Naive thymus-derived CD4-positive, alpha-beta T cell (primary cell): ENCODE data around the gene NXNL1. TPM values are rescaled to one million over a fixed set of nuclear protein-coding genes. Genes with fewer than 3 reads are reported as not detected.

Experiments used
- ATAC-seq: fragments of 150-1000 bp; cut with Tn5 transposase; 2 replicates; pipeline ENCODE4 v1.10.0; 2021; ENCODE audit warnings: mild to moderate bottlenecking, moderate library complexity
- CTCF ChIA-PET: fragments of 350-600 bp; sonication (Branson Sonifier 250); formaldehyde crosslinking; loops from one replicate; lab custom pipeline; 2021; ENCODE audit warnings: antibody characterized with exemption; lab: Charles Lee
- POLR2A ChIA-PET: fragments of 350-600 bp; sonication (Branson Sonifier 250); formaldehyde crosslinking; loops from one replicate; lab custom pipeline; 2021; ENCODE audit warnings: antibody characterized with exemption, inconsistent platforms; lab: Charles Lee
- DNase-seq, 9 donors: peaks; one replicate each; pipeline versions ENCODE4 v3.0.0 to v3.0.0-alpha.2; 2020 to 2022; ENCODE audit warnings: mixed read lengths in 1 of 9
- H3K27ac ChIP-seq: one replicate; pipeline ENCODE4 v1.7.0; 2013; ENCODE audit warnings: mild to moderate bottlenecking, low read depth, low read length, moderate library complexity
- H3K27me3 ChIP-seq, 2 donors: one replicate each; pipeline ENCODE4 v1.7.0; 2013; ENCODE audit warnings: low read length in 2 of 2, mild to moderate bottlenecking in 2 of 2, moderate library complexity in 2 of 2; ENCODE audit not compliant: control insufficient read depth in 2 of 2, insufficient read depth in 2 of 2
- H3K36me3 ChIP-seq, 3 experiments: 1 replicate in 2 of 3; 2 replicates in 1 of 3; pipeline ENCODE4 v1.7.0; 2013; ENCODE audit warnings: low read length in 3 of 3, mild to moderate bottlenecking in 3 of 3, moderate library complexity in 1 of 3; ENCODE audit not compliant: insufficient read depth in 3 of 3, control insufficient read depth in 2 of 3
- H3K4me1 ChIP-seq, 2 donors: one replicate each; pipeline ENCODE4 v1.7.0; 2013; ENCODE audit warnings: low read length in 2 of 2, mild to moderate bottlenecking in 2 of 2, moderate library complexity in 1 of 2; ENCODE audit not compliant: control insufficient read depth in 2 of 2, insufficient read depth in 2 of 2
- H3K4me3 ChIP-seq: 2 replicates; pipeline ENCODE4 v1.7.0; 2013; ENCODE audit warnings: mild to moderate bottlenecking, low read length
- H3K9me3 ChIP-seq, 3 experiments: 1 replicate in 2 of 3; 2 replicates in 1 of 3; pipeline ENCODE4 v1.7.0; 2013; ENCODE audit warnings: low read length in 3 of 3; ENCODE audit not compliant: control insufficient read depth in 2 of 3
- H3K27ac Mint-ChIP-seq, 9 donors: one replicate each; pipeline ENCODE4 v1.8.0; 2020 to 2022; ENCODE audit warnings: mixed read lengths in 9 of 9, mild to moderate bottlenecking in 8 of 9, moderate library complexity in 5 of 9, inconsistent platforms in 2 of 9
- H3K27me3 Mint-ChIP-seq, 5 donors: one replicate each; pipeline ENCODE4 v1.8.0; 2021 to 2022; ENCODE audit warnings: mixed read lengths in 5 of 5, mild to moderate bottlenecking in 1 of 5
- H3K36me3 Mint-ChIP-seq, 5 donors: one replicate each; pipeline ENCODE4 v1.8.0; 2020 to 2022; ENCODE audit warnings: mixed read lengths in 5 of 5, mild to moderate bottlenecking in 3 of 5, inconsistent platforms in 1 of 5
- H3K4me1 Mint-ChIP-seq, 7 donors: one replicate each; pipeline ENCODE4 v1.8.0; 2020 to 2022; ENCODE audit warnings: mixed read lengths in 7 of 7, mild to moderate bottlenecking in 3 of 7, inconsistent platforms in 1 of 7
- H3K4me3 Mint-ChIP-seq, 10 donors: one replicate each; pipeline ENCODE4 v1.8.0; 2020 to 2022; ENCODE audit warnings: mild to moderate bottlenecking in 10 of 10, mixed read lengths in 10 of 10, moderate library complexity in 6 of 10, inconsistent platforms in 2 of 10
- H3K9me3 Mint-ChIP-seq, 11 donors: one replicate each; pipeline ENCODE4 v1.8.0; 2020 to 2022; ENCODE audit warnings: mixed read lengths in 11 of 11, mild to moderate bottlenecking in 4 of 11, inconsistent platforms in 1 of 11, moderate library complexity in 1 of 11
- intact Hi-C, 2 donors: fragments of 100-400 bp; cut with micrococcal nuclease; formaldehyde crosslinking; loops; one replicate each; pipeline ENCODE4 v1.15.1; 2023
- polyA plus RNA-seq, 2 donors: library from polyadenylated mRNA; unstranded; fragments of 300-500 nt; fragmentation: Illumina TruSeq; gene quantifications; one replicate each; pipeline ENCODE4 v1.2.3, GENCODE V29; 2021
- total RNA-seq, 6 experiments: library from RNA in 5 of 6; stranded (reverse) in 5 of 6; gene quantifications; 1 replicate in 5 of 6; 2 replicates in 1 of 6; pipeline ENCODE4 v1.2.3 and lab custom pipeline; 2021 to 2026

NXNL1 gene
- total and polyA plus RNA-seq, 7 experiments from 2014 or later = not detected

- intact Hi-C loops = loop anchor here in 1 of 2 donors (1.0 to 2.0 kb wide), 2 partner anchors 18 to 22 kb away; partner anchors contain the start of genes PGLS and SLC27A1
- Histone ChIP-seq H3K36me3 (no peaks in the 10 kb centered on the region), H3K4me1 (peaks cover 26 to 39% of the 10 kb centered on the region in 2 donors), H3K4me3 (peak overlapping the region; percentile 50), H3K27me3 (no peaks in the 10 kb centered on the region), H3K9me3 (no peaks in the 10 kb centered on the region), H3K27ac (peak overlapping the region; percentile 66)
- Mint-ChIP-seq H3K4me3 (peak overlapping the region; percentile 11 to 81 (median 76)), H3K27ac (peak overlapping the region; percentile 42 to 96 (median 85)), H3K9me3 (no peaks in the 10 kb centered on the region), H3K36me3 (peaks cover 0 to 3% (median 0%) of the 10 kb centered on the region in 5 donors), H3K27me3 (no peaks in the 10 kb centered on the region), H3K4me1 (peaks cover 18 to 51% (median 38%) of the 10 kb centered on the region in 7 donors)
- ATAC-seq (peak; percentile 91), DNase-seq (peak in 8 of 9 donors; percentile 26 to 71 (median 58))
- POLR2A ChIA-PET = interaction anchor here (0.8 kb wide), 1 partner anchor 16 kb away, joined by 4 read pairs; no protein-coding TSS in a partner anchor
- CTCF ChIA-PET = interaction anchor here (0.8 kb wide), 1 partner anchor 511 kb away, joined by 4 read pairs; no protein-coding TSS in a partner anchor
Measured at GRCh38 chr19:17488593-17489391, 28.1 kb upstream of the NXNL1 start.

DNA sequence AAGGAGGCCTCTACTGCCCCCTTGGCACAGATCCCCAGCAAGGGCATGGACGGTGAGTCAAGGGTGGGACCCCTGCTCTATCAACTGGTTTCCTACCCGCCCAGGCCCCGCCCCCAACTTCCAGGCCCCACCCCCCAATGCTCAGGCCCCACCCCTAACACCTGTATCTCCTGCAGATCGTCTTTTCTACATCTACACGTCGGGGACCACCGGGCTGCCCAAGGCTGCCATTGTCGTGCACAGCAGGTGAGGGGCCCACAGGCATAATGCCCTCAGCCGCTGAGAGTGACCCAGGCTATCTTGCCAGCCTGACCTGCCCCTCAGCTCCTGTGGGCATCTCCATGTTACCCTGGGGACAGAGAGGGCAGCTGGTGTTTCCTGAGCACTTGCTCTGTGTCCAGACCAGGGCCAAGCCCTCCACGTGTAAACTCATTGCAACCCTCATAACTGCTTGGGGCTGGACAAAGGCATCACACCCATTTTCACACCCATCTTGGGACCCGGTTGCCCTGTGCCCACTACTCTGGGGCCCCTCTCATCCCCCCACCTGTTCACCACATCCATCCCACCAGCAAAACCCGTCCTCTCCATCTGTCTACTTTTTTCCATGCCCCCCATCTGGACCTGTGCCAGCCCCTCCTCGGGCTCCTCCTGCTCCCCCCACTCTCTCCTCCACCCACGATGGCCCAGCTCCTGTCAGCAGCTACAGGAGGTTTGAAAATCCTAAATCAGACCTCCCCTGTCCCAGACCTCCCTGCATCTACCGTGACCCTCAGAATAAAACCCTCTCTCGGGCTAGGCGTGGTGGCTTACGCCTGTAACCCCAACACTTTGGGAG is 26.8 kb upstream of the NXNL1 start:
- Histone ChIP-seq H3K27ac (peak overlapping the region; percentile 66), H3K4me3 (no peak overlapping the region), H3K27me3 (no peaks in the 10 kb centered on the region), H3K36me3 (no peaks in the 10 kb centered on the region), H3K9me3 (no peaks in the 10 kb centered on the region), H3K4me1 (peaks cover 26 to 39% of the 10 kb centered on the region in 2 donors)
- Mint-ChIP-seq H3K4me1 (peaks cover 26 to 55% (median 38%) of the 10 kb centered on the region in 7 donors), H3K36me3 (peaks cover 0 to 3% (median 0%) of the 10 kb centered on the region in 5 donors), H3K27me3 (no peaks in the 10 kb centered on the region), H3K9me3 (no peaks in the 10 kb centered on the region), H3K27ac (peak overlapping the region in 5 of 9 donors; percentile 31 to 90 (median 82)), H3K4me3 (peak overlapping the region in 1 of 10 donors; percentile 81)
- ATAC-seq (no peak), DNase-seq (no peak)
- ChIA-PET CTCF (no interaction called here), POLR2A (interaction anchor here (0.7 to 0.9 kb wide), 3 partner anchors 14 to 87 kb away, joined by 3 to 4 read pairs (median 3); no protein-coding TSS in a partner anchor)
- intact Hi-C loops = loop anchor here in 1 of 2 donors (2.0 kb wide), 1 partner anchor 23 kb away; the partner anchor contains the start of gene PGLS

GRCh38 chr19:17486545-17487240 is 26.0 kb upstream of the NXNL1 start:
- Mint-ChIP-seq H3K4me3 (no peak overlapping the region), H3K4me1 (peaks cover 26 to 55% (median 38%) of the 10 kb centered on the region in 7 donors), H3K36me3 (peaks cover 0 to 3% (median 0%) of the 10 kb centered on the region in 5 donors), H3K9me3 (no peaks in the 10 kb centered on the region), H3K27ac (no peak overlapping the region), H3K27me3 (no peaks in the 10 kb centered on the region)
- no peaks in the 10 kb centered on the region for H3K27me3 ChIP-seq
- H3K4me1 ChIP-seq = peaks cover 26 to 39% of the 10 kb centered on the region in 2 donors
- CTCF ChIA-PET = no interaction called here
- H3K9me3 ChIP-seq = no peaks in the 10 kb centered on the region
- ATAC-seq (no peak), DNase-seq (no peak)
- no peaks in the 10 kb centered on the region for H3K36me3 ChIP-seq
- POLR2A ChIA-PET = interaction anchor here (0.8 kb wide), 1 partner anchor 13 kb away, joined by 3 read pairs; no protein-coding TSS in a partner anchor
- H3K27ac ChIP-seq = no peak overlapping the region
- intact Hi-C loops = no loop called here
- H3K4me3 ChIP-seq = no peak overlapping the region

DNA sequence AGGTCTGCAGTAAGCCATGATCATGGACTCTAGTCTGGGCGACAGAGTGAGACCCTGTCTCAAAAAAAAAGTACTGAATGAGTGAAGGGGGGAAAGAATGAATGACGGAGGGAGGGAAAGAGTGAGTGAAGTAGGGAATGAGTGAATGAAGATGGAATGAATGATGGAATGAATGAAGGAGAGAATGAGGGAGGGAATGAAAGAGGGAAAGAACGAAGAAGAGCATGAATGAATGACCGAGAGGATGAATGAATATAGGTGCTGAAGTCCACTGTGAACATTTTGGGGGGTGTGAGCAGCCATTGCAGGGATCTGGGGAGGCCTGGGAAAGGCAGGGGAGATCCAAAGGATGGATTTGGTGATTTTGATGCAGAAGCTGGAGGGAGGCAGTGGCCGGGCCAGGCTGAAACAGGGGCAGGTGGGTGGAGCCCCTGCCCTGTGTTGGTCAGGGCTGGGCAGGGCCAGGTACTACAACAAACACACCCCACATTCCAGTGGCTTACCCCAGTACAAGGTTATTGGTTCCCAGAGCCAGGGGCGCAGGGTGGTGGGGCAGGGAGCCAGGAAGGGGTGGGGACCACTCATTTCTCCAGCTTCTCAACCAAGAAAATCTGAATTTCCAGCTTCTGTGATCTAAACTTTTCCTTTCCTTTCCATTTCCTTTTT is 23.9 kb upstream of the NXNL1 start:
- no peak overlapping the region for H3K4me3 ChIP-seq
- intact Hi-C loops = no loop called here
- no peaks in the 10 kb centered on the region for H3K27me3 ChIP-seq
- H3K27ac Mint-ChIP-seq = peak overlapping the region in 3 of 9 donors; percentile 4 to 72 (median 69)
- no peaks in the 10 kb centered on the region for H3K9me3 Mint-ChIP-seq
- H3K27ac ChIP-seq = no peak overlapping the region
- no peak overlapping the region for H3K4me3 Mint-ChIP-seq
- H3K36me3 ChIP-seq = no peaks in the 10 kb centered on the region
- CTCF ChIA-PET = no interaction called here
- peaks cover 15 to 38% (median 20%) of the 10 kb centered on the region in 7 donors for H3K4me1 Mint-ChIP-seq
- DNase-seq (no peak), ATAC-seq (no peak)
- no peaks in the 10 kb centered on the region for H3K27me3 Mint-ChIP-seq
- H3K9me3 ChIP-seq = no peaks in the 10 kb centered on the region
- peaks cover 18 to 23% of the 10 kb centered on the region in 2 donors for H3K4me1 ChIP-seq
- H3K36me3 Mint-ChIP-seq = peaks cover 0 to 2% (median 0%) of the 10 kb centered on the region in 5 donors
- POLR2A ChIA-PET = no interaction called here

DNA sequence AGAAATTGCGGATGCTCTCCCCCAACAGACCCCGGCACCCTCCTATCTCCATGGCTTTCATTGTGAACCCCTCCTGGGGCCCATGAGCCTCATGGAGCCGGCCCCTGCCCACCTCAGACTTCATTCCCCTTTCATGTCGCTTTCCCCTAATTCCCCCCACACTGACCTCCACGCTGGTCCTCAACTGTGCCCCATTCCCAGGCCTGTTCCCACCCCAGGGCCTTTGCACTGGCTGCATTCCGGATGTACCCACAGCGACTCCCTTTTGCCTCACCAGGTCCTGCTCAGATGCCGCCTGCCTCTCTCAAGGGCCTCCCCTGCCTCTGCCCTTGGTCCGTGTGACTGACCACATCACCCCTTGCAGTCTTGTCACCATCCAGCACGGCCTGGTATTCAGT is 22.9 kb upstream of the NXNL1 start:
- Histone ChIP-seq H3K27me3 (no peaks in the 10 kb centered on the region), H3K27ac (no peak overlapping the region), H3K9me3 (no peaks in the 10 kb centered on the region), H3K36me3 (no peaks in the 10 kb centered on the region), H3K4me3 (no peak overlapping the region), H3K4me1 (peaks cover 8 to 13% of the 10 kb centered on the region in 2 donors)
- H3K4me3 Mint-ChIP-seq = no peak overlapping the region
- H3K36me3 Mint-ChIP-seq = no peaks in the 10 kb centered on the region
- intact Hi-C loops = no loop called here
- ChIA-PET POLR2A (interaction anchor here (1.4 kb wide), 1 partner anchor 13 kb away, joined by 3 read pairs; no protein-coding TSS in a partner anchor), CTCF (interaction anchor here (1.1 kb wide), 1 partner anchor 12 kb away, joined by 4 read pairs; no protein-coding TSS in a partner anchor)
- no peak for ATAC-seq
- no peak for DNase-seq
- no peaks in the 10 kb centered on the region for H3K27me3 Mint-ChIP-seq
- peaks cover 4 to 27% (median 14%) of the 10 kb centered on the region in 7 donors for H3K4me1 Mint-ChIP-seq
- H3K9me3 Mint-ChIP-seq = no peaks in the 10 kb centered on the region
- no peak overlapping the region for H3K27ac Mint-ChIP-seq
